Measurements from ENCODE around the gene LRRC4B. TPM values are rescaled to one million over a fixed set of nuclear protein-coding genes. Genes with fewer than 3 reads are reported as not detected.

LRRC4B gene
- total and polyA plus RNA-seq, 2 of the 4 experiments (the other 2 are of a cell fraction), result 0.03 TPM; not detected in 1

DNA sequence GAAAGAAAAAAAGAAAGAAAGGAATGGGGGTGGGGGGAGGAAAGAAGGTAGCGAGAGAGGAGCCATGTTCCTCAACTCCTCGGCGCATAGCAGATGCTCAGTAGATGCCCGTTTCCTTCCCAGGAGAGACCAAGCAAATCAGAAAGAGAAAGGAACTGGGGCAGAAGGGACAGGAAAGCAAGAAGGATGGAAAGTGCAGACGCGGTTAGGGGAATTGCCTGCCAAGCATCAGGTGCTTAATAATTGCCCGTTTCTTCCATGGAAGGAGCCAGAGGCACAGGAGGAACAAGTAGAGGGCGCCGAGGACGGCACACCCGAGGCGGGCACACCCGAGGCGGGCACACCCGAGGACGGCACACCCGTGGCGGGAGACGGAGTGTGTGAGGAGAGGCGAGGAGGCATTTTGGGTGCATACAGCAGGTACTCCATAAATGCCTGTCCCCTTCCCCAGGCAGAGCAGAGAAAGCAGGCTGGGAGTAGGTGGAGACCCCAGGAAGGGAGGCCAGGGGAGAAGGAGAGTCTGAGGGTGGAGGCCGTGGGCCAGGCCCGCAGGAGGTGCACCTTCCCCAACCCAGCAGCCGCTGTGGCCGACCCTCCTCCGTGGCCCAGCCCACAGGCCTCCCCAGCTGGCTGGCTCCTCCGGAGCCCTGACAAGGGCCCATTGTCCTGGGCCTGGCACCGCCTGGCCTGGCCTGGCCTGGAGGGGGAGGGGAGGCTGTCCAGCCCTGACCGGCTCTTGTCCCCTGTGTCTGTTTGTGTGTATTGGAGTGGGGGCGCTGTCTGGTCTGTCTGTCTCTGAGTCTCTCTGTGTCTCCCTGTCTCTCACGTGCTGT, 71.8 kb downstream of the LRRC4B start:
- H3K27me3 ChIP-seq (ENCODE audit: control insufficient read depth, insufficient read depth, low read length), result peaks cover 44% of the 10 kb centered on the region
- no peaks in the 10 kb centered on the region for H3K4me1 ChIP-seq (ENCODE audit: control insufficient read depth, insufficient read depth, low read length)
- 68% methylated on average over 5 of the region's 30 CpGs; no CpG with 5 or more reads in 1 of the 2 experiments for WGBS, 2 experiments (ENCODE audit: extremely low coverage in 2 of 2, insufficient read length in 1 of 2)
- intact Hi-C loops (cut with micrococcal nuclease) (no loop called here), in situ Hi-C loops (cut with MboI; ENCODE audit: low sequenced_read_pairs) (no loop called here), dilution Hi-C loops (cut with HindIII; ENCODE audit: low sequenced_read_pairs, unreplicated experiment) (no loop called here)
- POLR2A ChIA-PET (ENCODE audit: unreplicated experiment), result no interaction called here
- no peaks in the 10 kb centered on the region for H3K9me1 ChIP-seq (ENCODE audit: insufficient read depth, low read length)
- H3K4me3 ChIP-seq (ENCODE audit: insufficient read depth, low read depth, low read length), result no peak overlapping the region
- BruUV-seq (replicated peaks), result no TSS peak
- TF ChIP-seq FOS (IDR thresholded peaks at IDR 0.05; ENCODE audit: low read depth, low read length) (no peak), MXI1 (IDR thresholded peaks at IDR 0.05; ENCODE audit: borderline replicate concordance, low read depth, low read length) (no peak), NFE2L2 (IDR thresholded peaks at IDR 0.05; ENCODE audit: low read depth, low read length) (no peak), CEBPB (IDR thresholded peaks at IDR 0.05; ENCODE audit: low read depth, low read length) (no peak), MAFK (IDR thresholded peaks at IDR 0.05; ENCODE audit: low read depth, low read length) (no peak), RAD21 (IDR thresholded peaks at IDR 0.05; ENCODE audit: low read length) (no peak), RFX5 (IDR thresholded peaks at IDR 0.05; ENCODE audit: low read depth, low read length) (no peak), POLR2A (IDR thresholded peaks at IDR 0.05; ENCODE audit: low read depth, low read length) (no peak), SMC3 (IDR thresholded peaks at IDR 0.05; ENCODE audit: low read depth, low read length) (no peak), BHLHE40 (IDR thresholded peaks at IDR 0.05; ENCODE audit: low read depth, low read length) (no peak), MAZ (IDR thresholded peaks at IDR 0.05; ENCODE audit: borderline replicate concordance, low read depth, low read length) (no peak), CHD1 (IDR thresholded peaks at IDR 0.05; ENCODE audit: low read depth, low read length) (no peak)
- TF ChIP-seq, protein P1, sequence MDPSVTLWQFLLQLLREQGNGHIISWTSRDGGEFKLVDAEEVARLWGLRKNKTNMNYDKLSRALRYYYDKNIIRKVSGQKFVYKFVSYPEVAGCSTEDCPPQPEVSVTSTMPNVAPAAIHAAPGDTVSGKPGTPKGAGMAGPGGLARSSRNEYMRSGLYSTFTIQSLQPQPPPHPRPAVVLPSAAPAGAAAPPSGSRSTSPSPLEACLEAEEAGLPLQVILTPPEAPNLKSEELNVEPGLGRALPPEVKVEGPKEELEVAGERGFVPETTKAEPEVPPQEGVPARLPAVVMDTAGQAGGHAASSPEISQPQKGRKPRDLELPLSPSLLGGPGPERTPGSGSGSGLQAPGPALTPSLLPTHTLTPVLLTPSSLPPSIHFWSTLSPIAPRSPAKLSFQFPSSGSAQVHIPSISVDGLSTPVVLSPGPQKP (IDR thresholded peaks at IDR 0.05; ENCODE audit: borderline replicate concordance, low read depth, low read length), result no peak
- TF ChIP-seq, protein P2, sequence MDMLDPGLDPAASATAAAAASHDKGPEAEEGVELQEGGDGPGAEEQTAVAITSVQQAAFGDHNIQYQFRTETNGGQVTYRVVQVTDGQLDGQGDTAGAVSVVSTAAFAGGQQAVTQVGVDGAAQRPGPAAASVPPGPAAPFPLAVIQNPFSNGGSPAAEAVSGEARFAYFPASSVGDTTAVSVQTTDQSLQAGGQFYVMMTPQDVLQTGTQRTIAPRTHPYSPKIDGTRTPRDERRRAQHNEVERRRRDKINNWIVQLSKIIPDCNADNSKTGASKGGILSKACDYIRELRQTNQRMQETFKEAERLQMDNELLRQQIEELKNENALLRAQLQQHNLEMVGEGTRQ (IDR thresholded peaks at IDR 0.05; ENCODE audit: low read depth, low read length), result no peak
- no peak overlapping the region for H3K4ac ChIP-seq (ENCODE audit: low read depth, low read length)
- no peak overlapping the region for H4K91ac ChIP-seq (ENCODE audit: insufficient read depth, low read depth, low read length)
- H3K27ac ChIP-seq (ENCODE audit: insufficient read depth, low read length), result no peak overlapping the region
- no peak overlapping the region for H2BK15ac ChIP-seq (ENCODE audit: low read depth, low read length)
- CTCF ChIA-PET, result no interaction called here
- H3K18ac ChIP-seq (ENCODE audit: low read depth, low read length), result no peak overlapping the region
- H2BK5ac ChIP-seq (ENCODE audit: low read depth, low read length, poor library complexity, severe bottlenecking), result no peak overlapping the region
- H4K8ac ChIP-seq (ENCODE audit: low read depth in 2 of 2, low read length in 2 of 2), result no peak overlapping the region
- no peak overlapping the region for H2AK5ac ChIP-seq (ENCODE audit: low read depth, low read length)
- no peak overlapping the region for H3K4me2 ChIP-seq (ENCODE audit: low read depth, low read length)
- H3K23ac ChIP-seq (ENCODE audit: low read depth, low read length), result no peak overlapping the region
- H2AFZ ChIP-seq (replicated peaks; ENCODE audit: low read length, poor library complexity), result no peak overlapping the region
- H3K9me3 ChIP-seq (ENCODE audit: control insufficient read depth, insufficient read depth, low read length), result no peaks in the 10 kb centered on the region
- no peak for DNase-seq
- H3K9ac ChIP-seq (ENCODE audit: low read depth, low read length), result no peak overlapping the region
- H2BK20ac ChIP-seq (ENCODE audit: low read depth, low read length), result no peak overlapping the region
- no peaks in the 10 kb centered on the region for H3K36me3 ChIP-seq (ENCODE audit: control insufficient read depth, insufficient read depth, low read length)
- H2AK9ac ChIP-seq (replicated peaks; ENCODE audit: low read depth, low read length, poor library complexity), result no peak overlapping the region
- H2BK120ac ChIP-seq (ENCODE audit: low read depth, low read length), result no peak overlapping the region
- H3K14ac ChIP-seq (replicated peaks; ENCODE audit: low read depth, low read length), result no peak overlapping the region
- no peak overlapping the region for H3K56ac ChIP-seq (ENCODE audit: extremely low read depth, insufficient read depth, low read length)
- no peaks in the 10 kb centered on the region for H4K20me1 ChIP-seq (ENCODE audit: insufficient read depth, low read length)
- H4K5ac ChIP-seq (ENCODE audit: low read depth, low read length), result no peak overlapping the region
- H3K79me1 ChIP-seq (ENCODE audit: low read depth in 1 of 2, low read length in 2 of 2), result no peaks in the 10 kb centered on the region
- ATAC-seq (ENCODE audit: low read depth), result peak; percentile 33; the same call in 1 of the 2 replicates

All from IMR-90 (cell line).